Neural cell (in vitro differentiated cells): ENCODE measurements around the gene MLLT1. TPM values are rescaled to one million over a fixed set of nuclear protein-coding genes. Genes with fewer than 3 reads are reported as not detected.
"Not testable (repeated sequence)": the region's sequence is repeated elsewhere in the genome, so short reads cannot be mapped to it uniquely, and the experiment has no call there.

Experiments used
- H2AFZ ChIP-seq: fragments of 200-600, 300-800 bp; sonication (generic), shearing (Covaris generic); 2 replicates; pipeline ENCODE4 v1.6.0; 2014; ENCODE audit warnings: low read depth, mild to moderate bottlenecking, antibody characterized with exemption, low read length, moderate library complexity
- H3F3A ChIP-seq: fragments of 200-600 bp; shearing (Covaris generic); 2 replicates; pipeline ENCODE4 v1.6.1; 2016; ENCODE audit warnings: mild to moderate bottlenecking, moderate library complexity, mixed read lengths, antibody characterized with exemption, low read length; ENCODE audit not compliant: insufficient read depth, poor library complexity, severe bottlenecking
- H3K27ac ChIP-seq: fragments of 200-600, 300-800 bp; sonication (generic), shearing (Covaris generic); 2 replicates; pipeline ENCODE4 v1.5.1; 2014; ENCODE audit warnings: mild to moderate bottlenecking, low read length, moderate library complexity
- H3K27me3 ChIP-seq: fragments of 300-800, 200-600 bp; sonication (generic), shearing (Covaris generic); 2 replicates; pipeline ENCODE4 v1.6.0; 2014; ENCODE audit warnings: mild to moderate bottlenecking, low read depth, low read length, moderate library complexity; ENCODE audit not compliant: insufficient read depth
- H3K36me3 ChIP-seq: fragments of 300-800, 200-600 bp; sonication (generic), shearing (Covaris generic); 2 replicates; pipeline ENCODE4 v1.5.1; 2014; ENCODE audit warnings: mild to moderate bottlenecking, antibody characterized with exemption, low read length, moderate library complexity; ENCODE audit not compliant: insufficient read depth
- H3K4me2 ChIP-seq: fragments of 300-800, 200-600 bp; sonication (generic), shearing (Covaris generic); 2 replicates; pipeline ENCODE4 v1.6.0; 2014; ENCODE audit warnings: mild to moderate bottlenecking, low read length
- H3K4me3 ChIP-seq: fragments of 300-800, 200-600 bp; sonication (generic), shearing (Covaris generic); 2 replicates; pipeline ENCODE4 v1.5.1; 2014; ENCODE audit warnings: mild to moderate bottlenecking, low read length, moderate library complexity
- H3K79me2 ChIP-seq: fragments of 200-600 bp; shearing (Covaris generic); replicated peaks from 2 replicates; pipeline ENCODE4 v1.6.0; 2014; ENCODE audit warnings: mild to moderate bottlenecking, low read length, moderate library complexity; ENCODE audit not compliant: insufficient read depth
- H3K9ac ChIP-seq: fragments of 300-800, 200-600 bp; sonication (generic), shearing (Covaris generic); 2 replicates; pipeline ENCODE4 v1.6.1; 2016; ENCODE audit warnings: mild to moderate bottlenecking, low read length, mixed read lengths
- H3K9me2 ChIP-seq: fragments of 200-600 bp; shearing (Covaris generic); 2 replicates; pipeline ENCODE4 v1.6.1; 2016; ENCODE audit warnings: mild to moderate bottlenecking, low read length, mixed read lengths; ENCODE audit not compliant: insufficient read depth
- H3K9me3 ChIP-seq: fragments of 200-600, 300-800 bp; sonication (generic), shearing (Covaris generic); 2 replicates; pipeline ENCODE4 v1.6.1; 2016; ENCODE audit warnings: mild to moderate bottlenecking, mixed run types, low read length, moderate library complexity, mixed read lengths
- H4K20me1 ChIP-seq: fragments of 200-600 bp; shearing (Covaris generic); 2 replicates; pipeline ENCODE4 v1.6.1; 2016; ENCODE audit warnings: mild to moderate bottlenecking, mixed run types; ENCODE audit not compliant: insufficient read depth
- EP300 ChIP-seq: fragments of 450-650 bp; conservative IDR thresholded peaks from 2 replicates; pipeline ENCODE4 v1.6.1; 2014; ENCODE audit warnings: antibody characterized with exemption, mild to moderate bottlenecking, moderate library complexity; ENCODE audit not compliant: poor library complexity, severe bottlenecking
- EZH2 ChIP-seq: fragments of 200-600, 300-800 bp; shearing (Covaris generic), sonication (generic); IDR thresholded peaks from 2 replicates; pipeline ENCODE4 v1.6.1; 2014; ENCODE audit warnings: antibody characterized with exemption, low read length, borderline replicate concordance, mild to moderate bottlenecking; ENCODE audit not compliant: insufficient read depth, poor library complexity, severe bottlenecking
- MXI1 ChIP-seq: fragments of 450-650 bp; conservative IDR thresholded peaks from 2 replicates; pipeline ENCODE4 v1.6.1; 2014; ENCODE audit warnings: antibody characterized with exemption, mild to moderate bottlenecking; ENCODE audit not compliant: poor library complexity, severe bottlenecking
- POLR2AphosphoS5 ChIP-seq: IDR thresholded peaks from 2 replicates; pipeline ENCODE4 v1.6.1; 2012
- RAD21 ChIP-seq: fragments of 450-650 bp; conservative IDR thresholded peaks from 2 replicates; pipeline ENCODE4 v1.6.1; 2014; ENCODE audit warnings: antibody characterized with exemption, mild to moderate bottlenecking, moderate library complexity
- SMC3 ChIP-seq: fragments of 450-650 bp; conservative IDR thresholded peaks from 2 replicates; pipeline ENCODE4 v1.6.1; 2014; ENCODE audit warnings: antibody characterized with exemption, mild to moderate bottlenecking, moderate library complexity; ENCODE audit not compliant: poor library complexity
- polyA plus RNA-seq: library from polyadenylated mRNA; depleted of rRNA; stranded (reverse); fragments of >200 nt; gene quantifications from 2 replicates; pipeline ENCODE4 v1.2.3, GENCODE V29; 2014
- TF ChIP-seq, protein P1 (sequence below): IDR thresholded peaks from 2 replicates; pipeline ENCODE4 v1.6.1; 2012; ENCODE audit warnings: borderline replicate concordance
- TF ChIP-seq, protein P2 (sequence below): fragments of 450-650 bp; IDR thresholded peaks from 2 replicates; pipeline ENCODE4 v1.5.1; 2014; ENCODE audit warnings: antibody characterized with exemption, mild to moderate bottlenecking, moderate library complexity; ENCODE audit not compliant: poor library complexity, severe bottlenecking

Gene MLLT1
- polyA plus RNA-seq, 1 donor from 2014 or later: 34.0 TPM

DNA sequence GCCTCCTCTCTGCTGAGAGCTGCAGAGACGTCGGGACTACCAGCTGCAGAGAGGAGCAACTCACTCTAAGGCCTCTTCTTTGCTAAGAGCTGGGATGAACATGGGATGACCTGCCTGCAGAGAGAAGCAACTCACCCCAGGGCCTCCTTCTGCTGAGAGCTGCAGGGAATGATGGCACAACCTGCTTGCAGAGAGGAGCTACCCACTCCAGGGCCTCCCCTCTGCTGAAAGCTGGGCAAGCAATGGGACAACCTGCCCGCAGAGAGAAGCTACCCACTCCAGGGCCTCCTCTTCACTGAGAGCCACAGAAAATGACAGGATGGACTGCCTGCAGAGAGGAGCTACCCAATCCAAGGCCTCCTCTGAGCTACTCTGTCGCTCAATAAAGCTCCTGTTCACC is 6.9 kb upstream of the MLLT1 start:
- no peaks in the 10 kb centered on the region for H3K36me3 ChIP-seq
- H3K79me2 ChIP-seq: no peaks in the 10 kb centered on the region
- H3K4me3 ChIP-seq: no peak overlapping the region
- H4K20me1 ChIP-seq: no peaks in the 10 kb centered on the region
- H3K4me2 ChIP-seq: no peak overlapping the region
- H2AFZ ChIP-seq: no peak overlapping the region
- no peaks in the 10 kb centered on the region for H3K9me2 ChIP-seq
- no peak overlapping the region for H3K27ac ChIP-seq
- no peak overlapping the region for H3K9ac ChIP-seq
- no peaks in the 10 kb centered on the region for H3F3A ChIP-seq
- H3K27me3 ChIP-seq: no peaks in the 10 kb centered on the region
- TF ChIP-seq EP300 (no peak), RAD21 (no peak), POLR2AphosphoS5 (no peak), SMC3 (no peak)
- peaks cover 11% of the 10 kb centered on the region for H3K9me3 ChIP-seq

DNA sequence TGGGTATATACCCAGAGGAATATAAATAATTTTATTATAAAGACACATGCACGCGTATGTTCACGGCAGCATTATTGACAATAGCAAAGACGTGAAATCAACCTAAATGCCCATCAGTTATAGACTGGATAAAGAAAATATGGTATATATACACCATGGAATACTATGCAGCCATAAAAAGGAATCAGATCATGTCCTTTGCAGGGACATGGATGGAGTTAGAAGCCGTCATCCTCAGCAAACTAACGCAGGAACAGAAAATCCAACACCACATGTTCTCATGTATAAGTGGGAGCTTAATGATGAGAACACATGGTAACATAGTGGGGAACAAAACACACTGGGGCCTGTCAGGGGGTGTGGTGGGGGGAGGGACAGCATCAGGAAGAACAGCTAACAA is 2.6 kb upstream of the MLLT1 start:
- not testable (repeated sequence) for H3F3A ChIP-seq, H3K36me3 ChIP-seq, H2AFZ ChIP-seq, H3K9me3 ChIP-seq, H3K9ac ChIP-seq, H4K20me1 ChIP-seq, H3K27me3 ChIP-seq, H3K4me3 ChIP-seq, H3K27ac ChIP-seq, H3K4me2 ChIP-seq, H3K9me2 ChIP-seq
- H3K79me2 ChIP-seq: peaks cover 20% of the 10 kb centered on the region

DNA sequence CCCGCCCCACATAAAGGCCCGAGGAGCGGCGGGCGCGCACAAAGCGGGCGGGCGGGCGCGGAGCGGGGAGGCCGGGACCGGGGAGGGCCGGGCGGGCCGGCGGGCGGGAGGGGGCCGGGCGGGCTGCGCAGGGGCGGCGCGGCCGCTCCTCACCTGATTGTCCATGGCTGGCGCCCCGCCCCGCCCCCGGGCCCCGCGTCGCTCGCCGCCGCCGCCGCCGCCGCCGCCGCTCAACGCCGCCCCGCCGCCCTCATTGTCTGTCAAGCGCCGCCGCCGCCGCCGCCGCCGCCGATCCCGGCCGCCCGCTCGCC is 200 bp downstream of the MLLT1 start:
- Histone ChIP-seq H3K79me2 (peaks cover 48% of the 10 kb centered on the region), H3K4me3 (peak overlapping the region; percentile 91), H3K27ac (peak overlapping the region; percentile 58), H3K27me3 (no peaks in the 10 kb centered on the region), H4K20me1 (no peaks in the 10 kb centered on the region), H3K36me3 (no peaks in the 10 kb centered on the region), H3F3A (no peaks in the 10 kb centered on the region), H2AFZ (no peak overlapping the region), H3K9me2 (no peaks in the 10 kb centered on the region), H3K9me3 (no peaks in the 10 kb centered on the region), H3K9ac (peak overlapping the region; percentile 90), H3K4me2 (no peak overlapping the region)
- TF ChIP-seq POLR2AphosphoS5 (no peak), MXI1 (no peak), SMC3 (no peak), EZH2 (no peak)

DNA sequence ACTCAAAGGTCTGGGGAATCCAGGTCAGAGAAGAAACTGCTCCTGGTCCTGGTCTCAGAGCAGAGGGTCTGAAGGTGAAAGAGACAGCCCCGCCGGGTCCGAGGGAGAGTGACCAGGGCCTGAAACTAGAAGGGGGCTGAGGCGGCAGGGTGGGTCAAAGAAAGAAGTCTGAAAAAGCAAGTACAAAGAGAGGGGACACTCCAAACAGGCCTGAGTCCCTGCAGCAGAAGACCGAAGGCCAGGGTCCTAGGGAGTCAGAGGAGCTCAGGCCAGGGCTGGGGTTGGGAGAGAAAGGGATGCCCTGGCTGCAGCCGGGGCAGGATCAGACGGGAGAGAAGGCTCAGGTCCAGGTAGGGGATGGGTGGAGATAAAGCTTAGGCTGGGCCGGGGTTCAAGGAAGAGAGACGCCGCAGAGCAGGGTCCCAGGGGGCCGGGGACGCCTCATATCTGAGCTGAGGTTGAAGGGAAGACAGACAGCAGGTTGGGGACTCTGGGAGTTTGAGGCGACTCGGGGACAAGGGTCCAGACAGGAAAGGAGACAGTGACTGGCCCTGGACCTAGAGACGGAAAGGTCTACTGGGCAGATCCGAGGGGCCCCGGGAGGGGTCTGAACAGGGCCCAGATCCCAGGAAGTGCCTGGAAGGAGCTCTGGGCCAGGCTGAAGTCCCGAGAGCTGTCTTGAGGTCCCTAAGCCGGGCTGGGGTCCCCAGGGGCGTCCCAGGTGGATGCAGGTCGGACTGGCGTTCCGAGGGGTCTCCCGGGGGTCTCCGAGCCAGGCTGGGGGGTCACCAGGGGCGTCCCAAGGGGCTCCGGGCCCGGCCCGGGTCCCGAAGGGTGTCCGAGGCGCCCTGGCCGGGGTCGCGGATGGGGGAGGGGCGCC is 795 bp downstream of the MLLT1 start:
- no peaks in the 10 kb centered on the region for H3K9me3 ChIP-seq
- no peaks in the 10 kb centered on the region for H3K9me2 ChIP-seq
- H3K36me3 ChIP-seq: no peaks in the 10 kb centered on the region
- peaks cover 54% of the 10 kb centered on the region for H3K79me2 ChIP-seq
- H3K9ac ChIP-seq: peak overlapping the region; percentile 90
- H2AFZ ChIP-seq: no peak overlapping the region
- H3K4me2 ChIP-seq: peak overlapping the region; percentile 78
- H4K20me1 ChIP-seq: no peaks in the 10 kb centered on the region
- no peaks in the 10 kb centered on the region for H3F3A ChIP-seq
- H3K27me3 ChIP-seq: no peaks in the 10 kb centered on the region
- H3K4me3 ChIP-seq: peak overlapping the region; percentile 91
- TF ChIP-seq SMC3 (no peak), MXI1 (no peak), EP300 (no peak), RAD21 (peak; percentile 13), POLR2AphosphoS5 (no peak), EZH2 (no peak)
- TF ChIP-seq, protein P1, sequence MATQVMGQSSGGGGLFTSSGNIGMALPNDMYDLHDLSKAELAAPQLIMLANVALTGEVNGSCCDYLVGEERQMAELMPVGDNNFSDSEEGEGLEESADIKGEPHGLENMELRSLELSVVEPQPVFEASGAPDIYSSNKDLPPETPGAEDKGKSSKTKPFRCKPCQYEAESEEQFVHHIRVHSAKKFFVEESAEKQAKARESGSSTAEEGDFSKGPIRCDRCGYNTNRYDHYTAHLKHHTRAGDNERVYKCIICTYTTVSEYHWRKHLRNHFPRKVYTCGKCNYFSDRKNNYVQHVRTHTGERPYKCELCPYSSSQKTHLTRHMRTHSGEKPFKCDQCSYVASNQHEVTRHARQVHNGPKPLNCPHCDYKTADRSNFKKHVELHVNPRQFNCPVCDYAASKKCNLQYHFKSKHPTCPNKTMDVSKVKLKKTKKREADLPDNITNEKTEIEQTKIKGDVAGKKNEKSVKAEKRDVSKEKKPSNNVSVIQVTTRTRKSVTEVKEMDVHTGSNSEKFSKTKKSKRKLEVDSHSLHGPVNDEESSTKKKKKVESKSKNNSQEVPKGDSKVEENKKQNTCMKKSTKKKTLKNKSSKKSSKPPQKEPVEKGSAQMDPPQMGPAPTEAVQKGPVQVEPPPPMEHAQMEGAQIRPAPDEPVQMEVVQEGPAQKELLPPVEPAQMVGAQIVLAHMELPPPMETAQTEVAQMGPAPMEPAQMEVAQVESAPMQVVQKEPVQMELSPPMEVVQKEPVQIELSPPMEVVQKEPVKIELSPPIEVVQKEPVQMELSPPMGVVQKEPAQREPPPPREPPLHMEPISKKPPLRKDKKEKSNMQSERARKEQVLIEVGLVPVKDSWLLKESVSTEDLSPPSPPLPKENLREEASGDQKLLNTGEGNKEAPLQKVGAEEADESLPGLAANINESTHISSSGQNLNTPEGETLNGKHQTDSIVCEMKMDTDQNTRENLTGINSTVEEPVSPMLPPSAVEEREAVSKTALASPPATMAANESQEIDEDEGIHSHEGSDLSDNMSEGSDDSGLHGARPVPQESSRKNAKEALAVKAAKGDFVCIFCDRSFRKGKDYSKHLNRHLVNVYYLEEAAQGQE: no peak
- TF ChIP-seq, protein P2, sequence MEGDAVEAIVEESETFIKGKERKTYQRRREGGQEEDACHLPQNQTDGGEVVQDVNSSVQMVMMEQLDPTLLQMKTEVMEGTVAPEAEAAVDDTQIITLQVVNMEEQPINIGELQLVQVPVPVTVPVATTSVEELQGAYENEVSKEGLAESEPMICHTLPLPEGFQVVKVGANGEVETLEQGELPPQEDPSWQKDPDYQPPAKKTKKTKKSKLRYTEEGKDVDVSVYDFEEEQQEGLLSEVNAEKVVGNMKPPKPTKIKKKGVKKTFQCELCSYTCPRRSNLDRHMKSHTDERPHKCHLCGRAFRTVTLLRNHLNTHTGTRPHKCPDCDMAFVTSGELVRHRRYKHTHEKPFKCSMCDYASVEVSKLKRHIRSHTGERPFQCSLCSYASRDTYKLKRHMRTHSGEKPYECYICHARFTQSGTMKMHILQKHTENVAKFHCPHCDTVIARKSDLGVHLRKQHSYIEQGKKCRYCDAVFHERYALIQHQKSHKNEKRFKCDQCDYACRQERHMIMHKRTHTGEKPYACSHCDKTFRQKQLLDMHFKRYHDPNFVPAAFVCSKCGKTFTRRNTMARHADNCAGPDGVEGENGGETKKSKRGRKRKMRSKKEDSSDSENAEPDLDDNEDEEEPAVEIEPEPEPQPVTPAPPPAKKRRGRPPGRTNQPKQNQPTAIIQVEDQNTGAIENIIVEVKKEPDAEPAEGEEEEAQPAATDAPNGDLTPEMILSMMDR: no peak
- peak overlapping the region; percentile 58 for H3K27ac ChIP-seq
